Thymus (tissue), 11 donors: ENCODE results near the gene GPR155. TPM values are rescaled to one million over a fixed set of nuclear protein-coding genes. Genes with fewer than 3 reads are reported as not detected.

ENCODE experiments used
- DNase-seq, 9 donors: peaks; one replicate each; pipeline ENCODE4 v3.0.0-alpha.2; 2013; ENCODE audit warnings: low spot score in 9 of 9, low read depth in 6 of 9, missing footprints in 1 of 9
- H3K27ac ChIP-seq, 2 donors: one replicate each; pipeline ENCODE4 v1.5.1; 2013; ENCODE audit warnings: control low read depth in 1 of 2, low read depth in 1 of 2, low read length in 1 of 2, mild to moderate bottlenecking in 1 of 2, moderate library complexity in 1 of 2
- H3K27me3 ChIP-seq, 2 donors: one replicate each; pipeline ENCODE4 v1.5.1; 2013; ENCODE audit warnings: low read length in 1 of 2; ENCODE audit not compliant: control insufficient read depth in 2 of 2, insufficient read depth in 1 of 2
- H3K36me3 ChIP-seq, 2 donors: one replicate each; pipeline ENCODE4 v1.5.1; 2013; ENCODE audit warnings: low read length in 1 of 2, mild to moderate bottlenecking in 1 of 2, moderate library complexity in 1 of 2; ENCODE audit not compliant: control insufficient read depth in 2 of 2, insufficient read depth in 2 of 2
- H3K4me1 ChIP-seq, 2 donors: one replicate each; pipeline ENCODE4 v1.5.1; 2013; ENCODE audit warnings: low read length in 2 of 2; ENCODE audit not compliant: control insufficient read depth in 2 of 2, insufficient read depth in 2 of 2
- H3K4me3 ChIP-seq, 2 donors: one replicate each; pipeline ENCODE4 v1.5.1; 2013; ENCODE audit warnings: low read length in 2 of 2, control low read depth in 1 of 2, mild to moderate bottlenecking in 1 of 2
- H3K9me3 ChIP-seq, 2 donors: one replicate each; pipeline ENCODE4 v1.5.1; 2013; ENCODE audit warnings: low read length in 1 of 2, mild to moderate bottlenecking in 1 of 2; ENCODE audit not compliant: control insufficient read depth in 2 of 2, insufficient read depth in 1 of 2
- WGBS: extraction: QIAGEN DNeasy Blood & Tissue Kit; methylation state at CpG from one replicate; pipeline ENCODE4 v1.1.7; 2013; 5-methylcytosine and 5-hydroxymethylcytosine counted together
- polyA plus RNA-seq: library from polyadenylated mRNA; stranded (reverse); fragments of 200-250 nt; gene quantifications from one replicate; pipeline ENCODE4 v1.2.3, GENCODE V29; 2013
- total RNA-seq: library from RNA; stranded (reverse); fragments of 120-200 nt; gene quantifications from one replicate; pipeline ENCODE4 v1.2.4, GENCODE V29; 2013
- donor health status: healthy.

Gene GPR155
- total and polyA plus RNA-seq, 2 donors = 2.1 to 3.0 TPM

DNA sequence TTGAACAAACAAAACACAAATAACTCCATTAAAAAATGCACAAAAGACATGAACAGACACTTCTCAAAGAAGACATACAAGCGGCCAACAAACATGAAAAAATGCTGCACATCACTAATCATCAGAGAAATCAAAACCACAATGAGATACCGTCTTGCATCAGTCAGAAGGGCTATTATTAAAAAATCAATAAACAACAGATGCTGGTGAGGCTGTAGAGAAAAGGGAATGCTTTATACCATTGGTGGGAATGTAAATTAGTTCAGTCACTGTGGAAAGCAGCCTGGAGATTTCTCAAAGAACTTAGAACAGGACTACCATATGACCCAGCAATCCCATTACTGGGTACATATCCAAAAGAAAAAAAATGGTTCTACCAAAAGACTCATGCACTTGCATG, 37.8 kb downstream of the GPR155 start:
- no peak for DNase-seq
- 95% methylated on average over 2 of the region's 2 CpGs for WGBS
- Histone ChIP-seq H3K4me3 (no peak overlapping the region), H3K9me3 (no peaks in the 10 kb centered on the region), H3K4me1 (no peaks in the 10 kb centered on the region), H3K27me3 (no peaks in the 10 kb centered on the region), H3K36me3 (no peaks in the 10 kb centered on the region), H3K27ac (no peak overlapping the region)

DNA sequence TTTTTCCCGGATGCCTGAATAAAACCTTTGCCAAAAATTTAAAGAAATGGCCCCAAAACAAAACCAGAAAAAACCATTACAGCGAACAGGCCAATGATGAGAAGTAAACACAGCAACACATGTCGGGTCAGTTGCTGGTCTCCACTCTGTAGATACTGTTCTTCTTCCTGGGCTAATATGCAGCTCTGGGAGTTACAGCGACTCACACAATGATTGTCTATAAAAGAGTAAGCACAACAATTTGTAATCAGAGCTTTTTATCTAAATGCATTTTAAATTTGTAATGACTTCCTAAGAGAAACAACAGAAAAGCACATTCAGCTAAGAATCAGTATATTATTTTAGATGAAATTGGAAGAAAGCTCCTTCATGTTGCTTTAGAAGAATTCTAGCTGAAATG, 40.3 kb downstream of the GPR155 start:
- WGBS = 98% methylated on average over 4 of the region's 4 CpGs
- no peak for DNase-seq
- Histone ChIP-seq H3K27ac (no peak overlapping the region), H3K36me3 (no peaks in the 10 kb centered on the region), H3K4me1 (no peaks in the 10 kb centered on the region), H3K27me3 (no peaks in the 10 kb centered on the region), H3K9me3 (no peaks in the 10 kb centered on the region), H3K4me3 (no peak overlapping the region)

DNA sequence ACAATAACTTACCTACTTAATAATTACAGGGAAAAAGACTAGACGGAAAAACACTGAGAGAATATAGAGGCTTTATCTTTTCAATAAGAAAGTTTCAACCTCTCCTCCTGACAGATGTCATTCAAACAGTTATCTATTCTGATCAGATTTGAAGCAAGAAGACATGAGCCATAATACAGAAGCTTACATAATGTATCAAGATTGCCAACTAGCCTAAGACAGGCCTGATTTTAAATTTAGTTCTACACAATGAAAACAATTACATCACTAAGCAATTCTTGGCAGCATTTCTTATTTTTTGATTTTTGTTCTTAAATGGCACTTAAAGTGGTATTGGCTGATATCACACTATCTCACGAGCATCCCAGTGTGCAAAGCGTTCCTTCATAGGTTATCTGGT, 41.6 kb downstream of the GPR155 start:
- 98% methylated on average over 3 of the region's 3 CpGs for WGBS
- no peaks in the 10 kb centered on the region for H3K4me1 ChIP-seq
- no peaks in the 10 kb centered on the region for H3K36me3 ChIP-seq
- no peak overlapping the region for H3K27ac ChIP-seq
- H3K9me3 ChIP-seq = no peaks in the 10 kb centered on the region
- DNase-seq = no peak
- no peak overlapping the region for H3K4me3 ChIP-seq
- no peaks in the 10 kb centered on the region for H3K27me3 ChIP-seq

DNA sequence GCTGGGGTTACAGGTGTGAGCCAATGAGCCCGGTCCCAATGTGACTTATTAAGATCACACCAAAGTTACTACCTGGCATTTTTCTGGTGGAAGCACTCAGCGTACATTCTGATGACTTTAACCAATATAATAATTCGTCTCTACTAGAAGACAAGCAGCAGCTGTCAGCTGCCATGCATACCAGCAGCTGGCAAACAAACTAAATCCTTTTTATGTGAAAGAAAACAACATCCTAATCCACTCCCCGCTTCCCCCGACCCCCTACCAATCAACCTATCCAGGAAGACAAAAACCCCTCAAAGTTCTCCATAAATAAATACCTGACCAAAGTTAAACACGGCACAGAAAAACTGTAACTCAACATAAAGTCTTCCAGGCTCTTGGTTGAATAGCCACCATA, 42.1 kb downstream of the GPR155 start:
- 97% methylated on average over 6 of the region's 6 CpGs for WGBS
- H3K4me1 ChIP-seq = no peaks in the 10 kb centered on the region
- no peaks in the 10 kb centered on the region for H3K9me3 ChIP-seq
- no peak for DNase-seq
- no peak overlapping the region for H3K27ac ChIP-seq
- H3K36me3 ChIP-seq = no peaks in the 10 kb centered on the region
- H3K4me3 ChIP-seq = no peak overlapping the region
- H3K27me3 ChIP-seq = no peaks in the 10 kb centered on the region

DNA sequence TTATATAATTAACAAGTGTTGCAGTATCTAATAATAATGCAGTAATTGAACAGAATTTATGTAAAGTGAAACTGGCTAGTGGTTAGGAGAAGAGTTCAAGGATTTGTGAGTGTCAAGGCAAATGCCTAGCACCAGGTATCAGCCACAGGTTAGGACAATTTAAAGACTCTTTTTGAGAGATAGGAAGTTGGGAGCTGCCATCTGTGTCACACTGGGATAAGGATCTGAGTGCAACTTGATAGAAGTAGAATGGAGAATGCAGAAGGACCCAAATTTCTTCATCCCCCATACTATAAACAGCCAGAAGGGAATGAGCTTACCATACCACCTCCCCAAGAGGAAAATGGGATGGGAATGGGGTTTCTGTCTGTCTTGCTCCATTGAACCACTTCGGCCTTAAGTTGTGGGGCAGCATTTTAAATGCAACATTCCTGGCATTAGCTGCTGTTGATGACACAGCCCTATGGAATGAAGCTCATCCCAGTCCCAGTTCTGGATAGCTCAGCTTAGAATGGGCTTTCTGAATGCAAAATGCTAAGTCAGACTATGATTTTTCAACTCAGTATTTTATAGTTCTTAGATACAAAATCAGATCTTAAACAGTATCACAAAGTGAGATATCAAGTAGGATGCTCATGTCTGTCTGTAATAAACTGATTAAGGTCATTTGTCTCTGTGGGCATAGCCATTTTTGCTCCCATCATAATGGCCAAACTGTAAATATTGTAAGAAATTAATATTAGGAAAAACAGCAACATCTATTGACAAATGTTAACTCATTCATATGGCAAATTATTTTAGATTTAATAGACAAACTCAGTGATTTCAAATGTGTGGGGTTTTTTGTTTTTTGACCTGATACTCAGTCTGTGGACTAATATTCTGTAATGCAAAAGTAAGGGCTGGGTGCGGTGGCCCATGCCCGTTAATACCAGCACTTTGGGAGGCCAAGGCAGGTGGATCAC, 44.0 kb downstream of the GPR155 start:
- WGBS = 95% methylated on average over 3 of the region's 3 CpGs

DNA sequence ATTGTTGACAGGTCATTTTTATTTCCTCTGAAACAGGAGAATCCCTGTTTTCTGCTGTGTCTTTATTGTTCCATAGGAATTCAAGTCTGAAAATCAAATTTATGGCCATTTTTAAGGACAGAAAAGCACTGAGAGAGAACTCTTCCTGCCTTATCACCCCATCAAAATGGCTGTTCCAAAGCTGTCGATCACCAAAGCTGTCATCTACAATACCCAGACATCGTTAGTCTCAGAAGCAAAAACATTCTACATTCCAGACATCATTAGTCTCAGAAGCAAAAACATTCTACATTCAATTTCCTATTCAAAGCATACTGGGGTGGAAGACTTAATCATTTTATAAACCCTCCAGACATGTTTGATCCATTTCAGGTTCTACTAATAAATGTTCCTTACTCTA, 46.9 kb downstream of the GPR155 start:
- Histone ChIP-seq H3K4me3 (no peak overlapping the region), H3K36me3 (peaks cover 0 to 4% of the 10 kb centered on the region in 2 donors), H3K27me3 (no peaks in the 10 kb centered on the region), H3K4me1 (no peaks in the 10 kb centered on the region), H3K9me3 (no peaks in the 10 kb centered on the region), H3K27ac (no peak overlapping the region)
- DNase-seq = no peak
- WGBS = 96% methylated on average over 2 of the region's 2 CpGs

More for the DNA sequence above, 44.0 kb downstream of the GPR155 start:
- Histone ChIP-seq H3K27ac (no peak overlapping the region), H3K36me3 (no peaks in the 10 kb centered on the region), H3K4me1 (no peaks in the 10 kb centered on the region), H3K4me3 (no peak overlapping the region), H3K9me3 (no peaks in the 10 kb centered on the region), H3K27me3 (no peaks in the 10 kb centered on the region)
- DNase-seq = no peak

DNA sequence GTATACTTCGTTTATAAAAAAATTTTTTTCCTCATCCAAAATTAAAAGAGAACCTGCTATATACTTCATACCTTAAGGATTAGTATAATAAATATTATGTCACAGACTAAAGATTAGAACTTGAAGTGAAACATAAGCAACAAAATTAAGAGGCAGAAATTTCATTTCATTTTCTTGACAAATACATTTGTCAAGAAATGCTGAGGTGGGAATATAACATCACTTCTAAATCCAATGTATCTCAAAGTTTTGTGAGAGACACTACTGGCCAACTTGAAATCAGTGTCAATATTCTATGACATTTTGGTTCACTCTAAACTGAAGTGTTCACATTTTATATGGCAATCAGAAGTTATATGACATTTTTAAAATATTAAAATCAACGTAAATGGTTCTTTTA, 47.5 kb downstream of the GPR155 start:
- Histone ChIP-seq H3K27me3 (no peaks in the 10 kb centered on the region), H3K4me1 (no peaks in the 10 kb centered on the region), H3K27ac (no peak overlapping the region), H3K9me3 (no peaks in the 10 kb centered on the region), H3K36me3 (peaks cover 0 to 4% of the 10 kb centered on the region in 2 donors), H3K4me3 (no peak overlapping the region)
- 94% methylated on average over 2 of the region's 2 CpGs for WGBS
- no peak for DNase-seq

DNA sequence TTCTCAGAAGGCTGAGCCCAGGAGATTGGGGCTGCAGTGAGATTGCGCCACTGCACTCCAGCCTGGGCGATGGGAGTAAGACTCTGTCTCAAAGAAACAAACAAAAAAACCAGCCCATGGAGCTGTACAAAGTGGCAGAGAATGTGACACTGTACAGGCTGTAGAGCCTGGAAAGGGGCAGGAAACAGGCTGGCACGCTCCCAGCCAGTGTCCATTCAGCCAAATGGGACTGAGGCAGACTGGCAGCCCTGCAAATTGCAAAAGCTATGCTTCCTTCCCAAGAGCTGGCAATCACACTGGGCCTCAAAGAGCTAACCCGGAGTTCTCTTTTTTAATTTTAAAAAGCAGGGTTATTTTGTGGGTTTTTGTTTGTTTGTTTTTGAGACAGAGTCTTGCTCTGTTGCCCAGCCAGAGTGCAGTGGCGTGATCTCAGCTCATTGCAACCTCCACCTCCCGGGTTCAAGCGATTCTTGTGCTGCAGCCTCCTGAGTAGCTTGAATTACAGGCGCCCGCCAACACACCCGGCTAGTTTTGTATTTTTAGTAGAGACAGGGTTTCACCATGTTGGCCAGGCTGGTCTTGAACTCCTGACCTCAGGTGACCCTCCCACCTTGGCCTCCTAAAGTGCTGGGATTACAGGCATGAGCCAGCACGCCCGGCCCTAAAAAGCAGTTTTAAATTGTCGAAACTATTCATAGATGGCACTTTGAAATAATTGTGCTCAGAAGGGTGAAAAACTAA, 48.5 kb downstream of the GPR155 start:
- WGBS = 93% methylated on average over 13 of the region's 13 CpGs
- DNase-seq = no peak

DNA sequence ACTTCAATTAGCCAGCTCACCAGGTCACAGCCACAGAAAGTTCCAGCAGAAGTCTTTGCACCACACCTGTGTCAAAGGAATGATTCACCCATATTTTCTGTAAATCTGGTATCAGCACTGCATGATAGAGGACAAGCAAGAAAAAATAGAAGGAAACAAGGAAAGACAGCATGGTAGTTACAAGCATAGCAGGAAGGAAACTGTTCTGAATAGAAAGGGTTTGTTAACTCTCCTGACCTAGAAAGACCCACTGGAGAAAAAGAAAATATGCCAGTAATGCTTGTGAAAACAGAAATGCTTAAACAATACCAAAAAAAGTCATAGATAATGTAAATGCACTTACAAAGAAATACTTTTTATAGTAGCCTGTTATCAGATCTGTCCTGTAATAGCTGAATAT, 50.5 kb downstream of the GPR155 start:
- peaks cover 0 to 4% of the 10 kb centered on the region in 2 donors for H3K36me3 ChIP-seq
- H3K27ac ChIP-seq = no peak overlapping the region
- H3K4me1 ChIP-seq = no peaks in the 10 kb centered on the region
- no peaks in the 10 kb centered on the region for H3K9me3 ChIP-seq
- no peaks in the 10 kb centered on the region for H3K27me3 ChIP-seq
- DNase-seq = no peak
- no peak overlapping the region for H3K4me3 ChIP-seq

More for the DNA sequence above, 48.5 kb downstream of the GPR155 start:
- Histone ChIP-seq H3K9me3 (no peaks in the 10 kb centered on the region), H3K27ac (no peak overlapping the region), H3K4me3 (no peak overlapping the region), H3K36me3 (peaks cover 0 to 4% of the 10 kb centered on the region in 2 donors), H3K4me1 (no peaks in the 10 kb centered on the region), H3K27me3 (no peaks in the 10 kb centered on the region)
